Gastrocnemius medialis (tissue), 4 donors: ENCODE data around the gene OR2G6. TPM values are rescaled to one million over a fixed set of nuclear protein-coding genes. Genes with fewer than 3 reads are reported as not detected.
"Not testable (repeated sequence)": the region's sequence is repeated elsewhere in the genome, so short reads cannot be mapped to it uniquely, and the experiment has no call there.

Source experiments
- ATAC-seq, 2 donors: fragments of 150-250 bp; one replicate each; pipeline ENCODE4 v1.9.1; 2016
- DNase-seq, 2 donors: peaks; one replicate each; pipeline ENCODE4 v3.0.0-alpha.2; 2019
- H3K27ac ChIP-seq, 4 donors: fragments of 200-600 bp; sonication (generic); 1 replicate in 1 of 4; 2 replicates in 3 of 4; pipeline ENCODE4 v1.5.1; 2016 to 2018; ENCODE audit warnings: mild to moderate bottlenecking in 2 of 4, moderate library complexity in 1 of 4
- H3K27me3 ChIP-seq, 3 donors: fragments of 200-600 bp; sonication (generic) in 2 of 3; 1 replicate in 1 of 3; 2 replicates in 2 of 3; pipeline versions ENCODE4 v1.5.1 to v1.6.0; 2016 to 2019; ENCODE audit warnings: mild to moderate bottlenecking in 1 of 3, moderate library complexity in 1 of 3
- H3K36me3 ChIP-seq, 2 donors: fragments of 200-600 bp; sonication (generic) in 1 of 2; one replicate each; pipeline ENCODE4 v1.5.1; 2017 to 2018
- H3K4me1 ChIP-seq, 2 donors: fragments of 200-600 bp; sonication (generic) in 1 of 2; one replicate each; pipeline ENCODE4 v1.5.1; 2016 to 2017; ENCODE audit warnings: mild to moderate bottlenecking in 2 of 2
- H3K4me3 ChIP-seq, 4 donors: fragments of 200-600 bp; sonication (generic) in 3 of 4; 1 replicate in 1 of 4; 2 replicates in 3 of 4; pipeline ENCODE4 v1.5.1; 2016 to 2019; ENCODE audit warnings: mild to moderate bottlenecking in 2 of 4
- H3K9me3 ChIP-seq, 3 donors: fragments of 200-600 bp; sonication (generic) in 2 of 3; 1 replicate in 1 of 3; 2 replicates in 2 of 3; pipeline ENCODE4 v1.5.1; 2016 to 2019
- POLR2A ChIP-seq, 2 donors: fragments of 450-650 bp; IDR thresholded peaks; one replicate each; pipeline ENCODE4 v1.6.1; 2017; ENCODE audit warnings: antibody characterized with exemption in 2 of 2, mild to moderate bottlenecking in 2 of 2, moderate library complexity in 2 of 2
- in situ Hi-C, 4 donors: fragments of 200-750 bp; cut with MboI; loops; one replicate each; pipeline versions ENCODE4 v1.15.0 to v1.8.0; 2017; ENCODE audit warnings: low sequenced_read_pairs in 4 of 4
- intact Hi-C: fragments of 100-400 bp; cut with DNase I; formaldehyde crosslinking; loops from one replicate; pipeline ENCODE4 v1.15.1; 2023; ENCODE audit warnings: low total_unique reads
- total RNA-seq, 4 donors: library from RNA; depleted of rRNA; stranded (reverse); fragments of >200 nt; gene quantifications; one replicate each; pipeline versions ENCODE4 v1.1.0 to v1.2.3, GENCODE V29; 2016
- TF ChIP-seq, protein P1 (sequence below), 5 experiments: fragments of 450-650 bp in 3 of 5; fragments of 200-600 bp in 2 of 5; sonication (generic) in 2 of 5; IDR thresholded peaks in 4 of 5; conservative IDR thresholded peaks in 1 of 5; 1 replicate in 4 of 5; 2 replicates in 1 of 5; pipeline ENCODE4 v1.5.1; 2016 to 2019; ENCODE audit warnings: antibody characterized with exemption in 5 of 5, mild to moderate bottlenecking in 3 of 5, moderate library complexity in 3 of 5

Gene OR2G6
- total RNA-seq, 4 donors from 2014 or later: not detected

DNA sequence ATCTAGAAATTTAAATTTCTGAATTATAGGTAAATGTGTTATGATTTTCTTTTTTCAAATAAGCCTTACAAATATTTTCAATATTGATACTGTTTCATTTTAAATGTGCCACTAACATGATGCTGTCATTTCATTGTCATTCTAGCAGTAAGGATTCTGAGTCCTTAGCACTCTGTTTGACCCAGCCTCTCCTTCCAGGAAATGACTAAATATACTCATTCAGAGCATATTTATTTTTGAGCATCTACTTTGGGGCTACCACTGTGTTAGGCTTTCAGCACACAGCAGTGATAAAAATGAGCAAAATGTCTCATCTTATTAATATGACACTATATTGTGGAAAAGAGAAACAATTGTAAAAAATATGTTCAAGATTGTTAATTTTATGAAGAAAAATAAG, 2.3 kb downstream of the OR2G6 start:
- H3K36me3 ChIP-seq, ATAC-seq, H3K4me3 ChIP-seq, in situ Hi-C loops, H3K27ac ChIP-seq, H3K4me1 ChIP-seq, intact Hi-C loops, DNase-seq, H3K27me3 ChIP-seq, H3K9me3 ChIP-seq: not testable (repeated sequence)

DNA sequence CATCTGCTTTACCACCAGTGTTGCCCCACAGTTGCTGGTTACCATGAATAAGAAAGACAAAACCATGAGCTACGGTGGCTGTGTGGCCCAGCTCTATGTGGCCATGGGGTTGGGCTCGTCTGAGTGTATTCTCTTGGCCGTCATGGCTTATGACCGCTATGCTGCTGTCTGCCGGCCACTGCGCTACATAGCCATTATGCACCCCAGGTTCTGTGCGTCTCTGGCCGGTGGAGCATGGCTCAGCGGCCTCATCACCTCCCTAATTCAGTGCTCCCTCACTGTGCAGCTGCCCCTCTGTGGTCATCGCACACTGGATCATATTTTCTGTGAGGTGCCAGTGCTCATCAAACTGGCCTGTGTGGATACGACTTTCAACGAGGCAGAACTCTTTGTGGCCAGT, 14.0 kb downstream of the OR2G6 start:
- no peak overlapping the region for H3K4me3 ChIP-seq
- in situ Hi-C loops (no loop called here), intact Hi-C loops (no loop called here)
- no peaks in the 10 kb centered on the region for H3K4me1 ChIP-seq
- no peaks in the 10 kb centered on the region for H3K9me3 ChIP-seq
- no peak for ATAC-seq
- no peaks in the 10 kb centered on the region for H3K36me3 ChIP-seq
- no peak overlapping the region for H3K27ac ChIP-seq
- no peaks in the 10 kb centered on the region for H3K27me3 ChIP-seq
- DNase-seq: no peak
- TF ChIP-seq, protein P1, sequence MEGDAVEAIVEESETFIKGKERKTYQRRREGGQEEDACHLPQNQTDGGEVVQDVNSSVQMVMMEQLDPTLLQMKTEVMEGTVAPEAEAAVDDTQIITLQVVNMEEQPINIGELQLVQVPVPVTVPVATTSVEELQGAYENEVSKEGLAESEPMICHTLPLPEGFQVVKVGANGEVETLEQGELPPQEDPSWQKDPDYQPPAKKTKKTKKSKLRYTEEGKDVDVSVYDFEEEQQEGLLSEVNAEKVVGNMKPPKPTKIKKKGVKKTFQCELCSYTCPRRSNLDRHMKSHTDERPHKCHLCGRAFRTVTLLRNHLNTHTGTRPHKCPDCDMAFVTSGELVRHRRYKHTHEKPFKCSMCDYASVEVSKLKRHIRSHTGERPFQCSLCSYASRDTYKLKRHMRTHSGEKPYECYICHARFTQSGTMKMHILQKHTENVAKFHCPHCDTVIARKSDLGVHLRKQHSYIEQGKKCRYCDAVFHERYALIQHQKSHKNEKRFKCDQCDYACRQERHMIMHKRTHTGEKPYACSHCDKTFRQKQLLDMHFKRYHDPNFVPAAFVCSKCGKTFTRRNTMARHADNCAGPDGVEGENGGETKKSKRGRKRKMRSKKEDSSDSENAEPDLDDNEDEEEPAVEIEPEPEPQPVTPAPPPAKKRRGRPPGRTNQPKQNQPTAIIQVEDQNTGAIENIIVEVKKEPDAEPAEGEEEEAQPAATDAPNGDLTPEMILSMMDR (IDR thresholded peaks at IDR 0.05 in 4 of 5, conservative IDR thresholded peaks at IDR 0.05 in 1 of 5): no peak
- TF ChIP-seq POLR2A (IDR thresholded peaks at IDR 0.05): no peak

DNA sequence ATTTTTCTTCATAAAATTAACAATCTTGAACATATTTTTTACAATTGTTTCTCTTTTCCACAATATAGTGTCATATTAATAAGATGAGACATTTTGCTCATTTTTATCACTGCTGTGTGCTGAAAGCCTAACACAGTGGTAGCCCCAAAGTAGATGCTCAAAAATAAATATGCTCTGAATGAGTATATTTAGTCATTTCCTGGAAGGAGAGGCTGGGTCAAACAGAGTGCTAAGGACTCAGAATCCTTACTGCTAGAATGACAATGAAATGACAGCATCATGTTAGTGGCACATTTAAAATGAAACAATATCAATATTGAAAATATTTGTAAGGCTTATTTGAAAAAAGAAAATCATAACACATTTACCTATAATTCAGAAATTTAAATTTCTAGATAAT, 29.6 kb downstream of the OR2G6 start:
- intact Hi-C loops, DNase-seq, in situ Hi-C loops, H3K4me1 ChIP-seq, ATAC-seq, H3K36me3 ChIP-seq, H3K4me3 ChIP-seq, H3K27ac ChIP-seq, H3K9me3 ChIP-seq, H3K27me3 ChIP-seq: not testable (repeated sequence)

DNA sequence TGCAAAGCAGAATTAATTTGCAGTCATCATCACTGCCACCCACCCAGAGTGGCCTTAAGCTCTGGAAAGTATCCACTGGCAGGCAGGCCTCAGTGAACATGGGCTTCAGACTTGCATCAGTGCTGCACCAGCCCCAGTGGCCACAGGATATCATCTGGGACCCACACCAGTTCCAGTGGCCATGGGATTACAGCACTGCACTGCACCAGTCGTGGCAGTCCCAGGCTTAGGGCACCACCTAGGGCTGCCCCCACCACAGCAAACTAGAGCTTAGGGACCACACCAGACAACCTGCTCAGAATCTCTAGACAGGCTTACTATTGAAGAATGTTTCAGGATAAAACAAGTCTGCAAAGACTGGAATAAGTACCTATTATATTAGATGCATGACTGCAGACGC, 39.5 kb downstream of the OR2G6 start:
- ATAC-seq, H3K27ac ChIP-seq, H3K27me3 ChIP-seq, intact Hi-C loops, H3K36me3 ChIP-seq, DNase-seq, H3K4me3 ChIP-seq, H3K9me3 ChIP-seq, H3K4me1 ChIP-seq, in situ Hi-C loops: not testable (repeated sequence)

DNA sequence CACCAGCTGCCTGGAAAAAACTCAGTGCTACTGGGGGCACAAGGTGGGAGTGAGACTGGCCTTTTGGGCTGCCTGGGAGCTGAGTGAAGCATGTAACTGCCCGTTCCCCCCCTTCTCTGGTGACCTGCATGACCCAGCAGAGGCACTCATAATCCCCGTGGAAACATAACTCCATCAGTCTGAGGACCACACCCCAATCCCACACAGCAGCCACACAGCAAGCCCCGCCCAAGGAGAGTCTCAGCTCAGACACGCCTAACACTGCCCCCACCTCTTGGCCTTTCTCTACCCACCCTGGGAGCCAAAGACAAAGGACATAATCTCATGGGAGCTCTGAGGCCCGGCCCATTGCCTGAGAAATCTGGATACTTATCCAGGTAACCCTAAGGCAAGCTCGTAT, 43.2 kb downstream of the OR2G6 start:
- H3K36me3 ChIP-seq, ATAC-seq, H3K27ac ChIP-seq, H3K9me3 ChIP-seq, H3K4me3 ChIP-seq, in situ Hi-C loops, intact Hi-C loops, H3K27me3 ChIP-seq, H3K4me1 ChIP-seq, DNase-seq: not testable (repeated sequence)

DNA sequence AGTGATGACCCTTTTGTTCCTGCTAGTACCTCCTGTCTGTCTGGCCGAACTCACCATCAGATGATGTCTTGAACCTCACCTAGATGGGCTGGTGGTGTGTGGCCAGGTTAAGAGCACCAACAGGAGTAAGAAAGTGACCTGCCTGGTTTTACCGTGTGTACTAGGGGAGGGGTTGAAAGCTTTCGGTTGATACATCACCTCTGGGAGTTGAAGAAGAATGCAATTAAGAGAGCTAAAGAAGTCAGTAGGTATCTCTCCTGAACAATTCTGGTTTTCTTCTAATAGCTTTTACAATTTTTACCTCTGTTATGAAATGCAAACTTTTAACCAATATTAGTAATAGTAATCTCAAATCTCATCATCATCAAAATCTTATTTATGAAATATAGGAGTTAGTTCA, 54.8 kb downstream of the OR2G6 start, which contains the start of gene OR2T29:
OR2T29 (minus strand) TSS at position 101 of the 400 bp plus-strand sequence. CDS start 3,281 bp downstream, outside the sequence.
- ATAC-seq, intact Hi-C loops, H3K36me3 ChIP-seq, DNase-seq, in situ Hi-C loops, H3K4me1 ChIP-seq, H3K4me3 ChIP-seq, H3K27me3 ChIP-seq, H3K9me3 ChIP-seq, H3K27ac ChIP-seq: not testable (repeated sequence)

DNA sequence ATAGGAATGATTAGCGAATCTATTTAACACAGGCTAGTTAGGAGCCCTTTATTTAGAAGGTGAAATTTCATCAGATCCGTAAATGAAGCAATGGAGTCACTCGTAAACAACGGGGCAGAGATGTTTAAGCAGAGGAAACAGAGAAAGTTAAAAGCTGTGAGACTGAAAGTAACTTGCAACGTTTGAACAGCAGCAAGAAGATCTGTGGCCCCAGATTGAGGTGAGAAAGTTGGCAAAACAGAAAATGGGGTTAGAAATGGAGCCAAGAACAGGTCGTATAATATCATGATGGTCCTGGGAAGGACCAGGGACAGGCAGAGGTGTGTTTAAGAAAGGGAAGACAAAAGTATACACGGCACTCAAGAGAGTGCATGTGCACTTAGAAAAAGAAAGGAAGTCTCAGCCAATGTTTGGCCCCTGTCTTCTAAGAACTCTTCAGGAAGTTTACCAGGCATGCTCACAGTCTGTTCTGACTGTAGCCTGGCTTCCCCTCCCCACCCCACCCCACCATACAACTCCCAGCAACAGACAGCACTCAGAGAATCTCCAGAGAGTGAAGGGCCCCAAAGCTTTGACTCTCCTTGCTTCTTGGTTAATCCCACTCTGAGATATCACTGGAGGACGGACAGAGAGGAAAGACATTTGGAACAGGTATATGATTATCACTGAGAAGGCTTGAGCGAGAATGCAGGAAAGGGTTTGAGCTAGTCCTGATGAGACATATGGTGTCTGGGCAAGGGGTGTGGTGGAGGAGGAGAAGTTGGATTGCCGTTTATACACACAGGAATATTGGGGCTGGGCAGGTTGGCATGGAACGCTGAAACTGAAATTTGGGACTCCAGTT, 57.9 kb downstream of the OR2G6 start:
- in situ Hi-C loops, H3K36me3 ChIP-seq, H3K27me3 ChIP-seq, H3K27ac ChIP-seq, H3K9me3 ChIP-seq, ATAC-seq, H3K4me1 ChIP-seq, DNase-seq, H3K4me3 ChIP-seq, intact Hi-C loops: not testable (repeated sequence)

DNA sequence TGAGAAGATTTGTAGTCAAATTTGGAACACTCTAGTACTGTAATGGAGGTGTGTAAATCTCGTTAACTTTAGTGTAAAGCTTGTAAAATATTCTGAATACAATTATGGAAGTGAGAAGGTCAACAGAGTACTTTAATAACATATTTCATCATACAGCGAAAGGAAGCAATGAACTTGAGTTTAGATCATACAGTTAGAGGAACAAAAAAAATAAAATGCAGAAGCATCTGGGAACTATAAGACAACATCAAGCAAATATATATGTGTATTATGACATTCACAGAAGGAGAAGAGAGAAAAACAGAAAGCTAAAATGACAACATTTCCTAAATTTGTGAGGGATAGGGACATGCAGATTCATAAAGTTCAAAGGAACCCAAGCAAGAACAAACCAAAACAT, 61.2 kb downstream of the OR2G6 start:
- DNase-seq, in situ Hi-C loops, intact Hi-C loops, H3K4me1 ChIP-seq, H3K27me3 ChIP-seq, H3K9me3 ChIP-seq, H3K27ac ChIP-seq, H3K36me3 ChIP-seq, H3K4me3 ChIP-seq, ATAC-seq: not testable (repeated sequence)

DNA sequence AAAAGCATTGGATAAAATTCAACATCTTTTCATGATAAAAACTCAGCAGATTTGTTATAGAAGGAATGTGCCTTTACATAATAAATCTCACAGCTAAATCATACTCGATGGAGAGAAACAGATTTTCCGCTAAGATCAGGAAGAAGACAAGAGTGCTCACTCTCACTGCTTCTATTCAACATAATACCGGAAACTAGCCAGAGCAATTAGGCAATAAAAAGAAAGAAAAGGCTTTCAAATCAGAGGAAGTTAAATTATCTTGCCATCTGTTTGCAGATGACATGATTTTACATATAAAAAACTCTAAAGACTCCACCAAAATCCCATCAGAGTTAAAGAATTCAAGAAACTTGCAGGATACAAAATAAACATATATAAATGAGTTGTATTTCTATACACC, 62.9 kb downstream of the OR2G6 start:
- intact Hi-C loops, DNase-seq, H3K27ac ChIP-seq, H3K36me3 ChIP-seq, H3K9me3 ChIP-seq, in situ Hi-C loops, ATAC-seq, H3K27me3 ChIP-seq, H3K4me3 ChIP-seq, H3K4me1 ChIP-seq: not testable (repeated sequence)

DNA sequence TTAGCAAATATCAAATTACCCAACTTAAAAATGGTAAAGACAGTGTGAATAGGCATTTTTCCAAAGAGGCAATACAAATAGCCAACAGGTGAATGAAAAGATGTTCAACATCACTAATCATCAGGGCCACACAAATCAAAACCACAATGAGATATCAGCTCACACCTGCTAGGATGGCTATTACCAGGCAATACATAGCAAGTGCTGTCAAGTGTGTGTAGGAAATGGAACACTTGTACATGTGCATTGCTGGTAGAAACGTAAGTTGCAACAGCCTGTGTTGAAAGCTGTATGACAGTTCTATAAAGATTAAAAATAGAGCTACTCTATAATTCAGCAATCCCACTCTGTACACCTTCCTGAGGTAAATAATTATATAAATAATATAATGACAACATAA, 64.2 kb downstream of the OR2G6 start:
- H3K4me1 ChIP-seq, intact Hi-C loops, ATAC-seq, DNase-seq, in situ Hi-C loops, H3K27me3 ChIP-seq, H3K27ac ChIP-seq, H3K9me3 ChIP-seq, H3K4me3 ChIP-seq, H3K36me3 ChIP-seq: not testable (repeated sequence)

DNA sequence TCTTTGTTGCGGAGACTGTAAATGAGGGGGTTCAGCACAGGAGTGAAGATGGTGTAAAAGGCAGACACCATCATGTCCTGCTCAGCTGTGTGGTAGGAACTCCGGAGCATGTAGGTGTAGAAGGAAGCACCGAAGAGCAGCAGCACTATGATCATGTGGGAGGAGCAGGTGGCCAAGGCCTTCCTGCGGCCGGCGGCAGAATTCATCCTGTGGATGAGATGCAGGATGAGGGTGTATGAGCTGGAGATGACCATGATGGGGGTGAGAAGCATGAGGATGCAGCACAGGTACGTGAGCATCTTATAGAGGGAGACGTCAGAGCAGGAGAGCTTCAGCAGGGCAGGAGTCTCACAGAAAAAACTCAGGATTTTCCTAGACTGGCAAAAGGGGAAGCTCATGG, 66.0 kb downstream of the OR2G6 start:
- H3K4me1 ChIP-seq, H3K4me3 ChIP-seq, H3K36me3 ChIP-seq, H3K9me3 ChIP-seq, ATAC-seq, DNase-seq, intact Hi-C loops, in situ Hi-C loops, H3K27me3 ChIP-seq, H3K27ac ChIP-seq: not testable (repeated sequence)
